ENCODE measurements around the gene KRTAP20-2.

The KRTAP20-2 gene

DNA sequence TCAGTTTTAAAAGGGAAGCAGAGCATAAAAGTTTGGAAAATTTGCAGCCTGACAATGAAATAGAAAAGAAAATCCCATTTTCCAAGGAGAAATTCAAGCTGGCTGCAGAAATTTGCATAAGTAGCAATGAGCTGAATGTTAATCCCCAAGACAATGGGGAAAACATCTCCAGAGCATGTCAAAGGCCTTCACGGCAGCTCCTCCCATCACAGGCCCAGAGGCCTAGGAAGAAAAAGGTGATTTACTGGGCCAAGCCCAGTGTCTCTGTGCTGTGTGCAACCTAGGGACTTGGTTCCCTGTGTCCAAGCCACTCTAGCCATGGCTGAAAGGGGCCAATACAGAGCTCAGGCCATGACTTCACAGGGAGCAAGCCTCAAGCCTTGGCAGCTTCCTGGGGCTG lies 33.8 kb downstream of the KRTAP20-2 start:
- H3K4me1 ChIP-seq (ENCODE audit: low read length): no peaks in the 10 kb centered on the region
- no peaks in the 10 kb centered on the region for H3K9me3 ChIP-seq (ENCODE audit: insufficient read depth, low read length)
- no peak for TF ChIP-seq EZH2phosphoT487 (IDR thresholded peaks at IDR 0.05; ENCODE audit: low read depth)
- TF ChIP-seq, protein P1, sequence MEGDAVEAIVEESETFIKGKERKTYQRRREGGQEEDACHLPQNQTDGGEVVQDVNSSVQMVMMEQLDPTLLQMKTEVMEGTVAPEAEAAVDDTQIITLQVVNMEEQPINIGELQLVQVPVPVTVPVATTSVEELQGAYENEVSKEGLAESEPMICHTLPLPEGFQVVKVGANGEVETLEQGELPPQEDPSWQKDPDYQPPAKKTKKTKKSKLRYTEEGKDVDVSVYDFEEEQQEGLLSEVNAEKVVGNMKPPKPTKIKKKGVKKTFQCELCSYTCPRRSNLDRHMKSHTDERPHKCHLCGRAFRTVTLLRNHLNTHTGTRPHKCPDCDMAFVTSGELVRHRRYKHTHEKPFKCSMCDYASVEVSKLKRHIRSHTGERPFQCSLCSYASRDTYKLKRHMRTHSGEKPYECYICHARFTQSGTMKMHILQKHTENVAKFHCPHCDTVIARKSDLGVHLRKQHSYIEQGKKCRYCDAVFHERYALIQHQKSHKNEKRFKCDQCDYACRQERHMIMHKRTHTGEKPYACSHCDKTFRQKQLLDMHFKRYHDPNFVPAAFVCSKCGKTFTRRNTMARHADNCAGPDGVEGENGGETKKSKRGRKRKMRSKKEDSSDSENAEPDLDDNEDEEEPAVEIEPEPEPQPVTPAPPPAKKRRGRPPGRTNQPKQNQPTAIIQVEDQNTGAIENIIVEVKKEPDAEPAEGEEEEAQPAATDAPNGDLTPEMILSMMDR (IDR thresholded peaks at IDR 0.05; ENCODE audit: low read depth, low read length): no peak
- H3K79me2 ChIP-seq (ENCODE audit: low read length): no peaks in the 10 kb centered on the region
- H3K27ac ChIP-seq (ENCODE audit: low read length): no peak overlapping the region
- H3K4me3 ChIP-seq (ENCODE audit: low read length): no peak overlapping the region
- H4K20me1 ChIP-seq (ENCODE audit: insufficient read depth, low read length): no peaks in the 10 kb centered on the region
- H3K36me3 ChIP-seq (replicated peaks; ENCODE audit: low read depth, low read length): no peaks in the 10 kb centered on the region
- no peak overlapping the region for H3K4me2 ChIP-seq (ENCODE audit: low read length)
- no peak overlapping the region for H3K9ac ChIP-seq (ENCODE audit: low read length)
- no peak overlapping the region for H2AFZ ChIP-seq (ENCODE audit: low read depth, low read length)
- no peaks in the 10 kb centered on the region for H3K27me3 ChIP-seq (ENCODE audit: low read depth, low read length)

DNA sequence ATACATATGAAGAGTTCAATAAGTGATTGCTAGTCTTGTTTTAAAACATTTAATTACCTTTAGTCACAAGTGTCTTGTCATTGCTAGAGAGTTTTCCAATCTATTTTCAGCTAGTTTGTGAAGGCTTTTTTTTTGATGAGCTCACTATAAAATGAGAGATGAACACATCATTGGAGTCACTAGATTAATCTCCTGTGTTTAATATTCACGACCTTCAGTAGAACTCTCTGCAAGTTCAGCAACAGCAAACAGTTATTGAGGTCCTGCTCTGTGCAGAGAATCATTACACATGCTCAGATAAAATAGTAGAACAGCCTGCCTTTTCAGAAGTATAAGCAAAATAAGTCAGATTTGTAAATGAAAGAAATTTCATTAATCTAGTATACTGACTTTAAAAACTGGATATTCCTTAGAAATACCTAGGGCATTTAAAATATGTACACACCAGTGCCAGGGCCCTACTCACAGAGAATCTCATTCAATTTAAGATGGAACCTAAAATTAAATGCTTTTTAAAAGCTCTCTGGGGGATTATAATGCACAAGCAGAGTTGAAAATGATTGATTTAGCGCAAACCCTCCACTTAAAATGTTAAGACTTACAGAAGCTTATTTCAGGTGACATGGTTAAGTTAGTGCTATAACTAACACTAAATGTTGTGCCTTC lies 38.1 kb downstream of the KRTAP20-2 start:
- no peaks in the 10 kb centered on the region for H3K9me3 ChIP-seq (ENCODE audit: insufficient read depth, low read length)
- no peak overlapping the region for H3K4me3 ChIP-seq (ENCODE audit: low read length)
- no peak overlapping the region for H3K27ac ChIP-seq (ENCODE audit: low read length)
- H3K79me2 ChIP-seq (ENCODE audit: low read length): no peaks in the 10 kb centered on the region
- H4K20me1 ChIP-seq (ENCODE audit: insufficient read depth, low read length): no peaks in the 10 kb centered on the region
- H3K4me2 ChIP-seq (ENCODE audit: low read length): no peak overlapping the region
- no peak overlapping the region for H2AFZ ChIP-seq (ENCODE audit: low read depth, low read length)
- H3K4me1 ChIP-seq (ENCODE audit: low read length): no peaks in the 10 kb centered on the region
- H3K36me3 ChIP-seq (replicated peaks; ENCODE audit: low read depth, low read length): no peaks in the 10 kb centered on the region
- TF ChIP-seq EZH2phosphoT487 (IDR thresholded peaks at IDR 0.05; ENCODE audit: low read depth): no peak
- TF ChIP-seq, protein P1 (IDR thresholded peaks at IDR 0.05; ENCODE audit: low read depth, low read length): no peak
- no peaks in the 10 kb centered on the region for H3K27me3 ChIP-seq (ENCODE audit: low read depth, low read length)
- H3K9ac ChIP-seq (ENCODE audit: low read length): no peak overlapping the region

DNA sequence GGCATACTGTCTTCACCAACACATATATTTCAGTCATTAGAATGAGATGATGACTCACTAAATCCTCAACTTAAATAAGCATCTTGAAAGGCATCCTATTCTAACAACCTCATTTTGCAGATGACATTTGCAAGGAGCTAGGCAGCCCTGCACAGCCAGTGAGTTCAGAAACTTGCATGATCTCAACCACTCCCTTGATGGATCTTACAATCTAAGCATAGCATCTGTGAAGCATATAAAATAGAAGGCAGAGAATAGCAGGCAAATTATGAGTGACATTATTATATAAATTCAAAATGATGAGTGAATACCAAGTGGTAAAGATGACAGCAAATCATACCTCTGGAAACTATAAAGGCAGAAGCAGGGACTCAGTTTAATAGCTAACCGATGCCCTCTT lies 39.3 kb downstream of the KRTAP20-2 start:
- no peak overlapping the region for H3K27ac ChIP-seq (ENCODE audit: low read length)
- no peak overlapping the region for H2AFZ ChIP-seq (ENCODE audit: low read depth, low read length)
- H3K4me2 ChIP-seq (ENCODE audit: low read length): no peak overlapping the region
- H3K4me1 ChIP-seq (ENCODE audit: low read length): no peaks in the 10 kb centered on the region
- H3K4me3 ChIP-seq (ENCODE audit: low read length): no peak overlapping the region
- no peaks in the 10 kb centered on the region for H3K79me2 ChIP-seq (ENCODE audit: low read length)
- H3K36me3 ChIP-seq (replicated peaks; ENCODE audit: low read depth, low read length): no peaks in the 10 kb centered on the region
- TF ChIP-seq EZH2phosphoT487 (IDR thresholded peaks at IDR 0.05; ENCODE audit: low read depth): no peak
- TF ChIP-seq, protein P1 (IDR thresholded peaks at IDR 0.05; ENCODE audit: low read depth, low read length): no peak
- H3K9ac ChIP-seq (ENCODE audit: low read length): no peak overlapping the region
- no peaks in the 10 kb centered on the region for H3K27me3 ChIP-seq (ENCODE audit: low read depth, low read length)
- H4K20me1 ChIP-seq (ENCODE audit: insufficient read depth, low read length): no peaks in the 10 kb centered on the region
- no peaks in the 10 kb centered on the region for H3K9me3 ChIP-seq (ENCODE audit: insufficient read depth, low read length)

DNA sequence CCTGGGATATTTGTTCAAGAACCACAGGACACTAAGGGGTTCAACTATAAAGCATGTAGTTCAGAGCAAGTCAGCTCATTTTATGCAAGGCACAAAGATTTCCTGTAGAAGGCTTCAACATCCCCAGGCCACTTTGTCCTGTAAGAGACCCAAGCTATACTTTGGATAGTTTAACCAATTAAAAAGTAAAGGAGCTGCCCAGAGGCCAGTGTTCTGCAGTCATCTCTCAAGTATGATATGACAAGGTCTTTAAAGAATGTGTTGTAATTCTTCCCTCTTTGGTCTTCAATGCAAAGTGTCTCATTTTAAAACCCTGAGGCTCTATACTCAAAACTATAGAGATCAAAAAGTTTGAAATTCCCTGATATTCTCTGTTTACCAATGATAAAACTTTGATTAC lies 41.7 kb downstream of the KRTAP20-2 start:
- Histone ChIP-seq H3K4me2 (ENCODE audit: low read length) (no peak overlapping the region), H3K9me3 (ENCODE audit: insufficient read depth, low read length) (no peaks in the 10 kb centered on the region), H3K36me3 (replicated peaks; ENCODE audit: low read depth, low read length) (no peaks in the 10 kb centered on the region), H3K9ac (ENCODE audit: low read length) (no peak overlapping the region), H4K20me1 (ENCODE audit: insufficient read depth, low read length) (no peaks in the 10 kb centered on the region), H2AFZ (ENCODE audit: low read depth, low read length) (no peak overlapping the region), H3K27ac (ENCODE audit: low read length) (no peak overlapping the region), H3K4me1 (ENCODE audit: low read length) (no peaks in the 10 kb centered on the region), H3K79me2 (ENCODE audit: low read length) (no peaks in the 10 kb centered on the region), H3K27me3 (ENCODE audit: low read depth, low read length) (no peaks in the 10 kb centered on the region), H3K4me3 (ENCODE audit: low read length) (no peak overlapping the region)
- TF ChIP-seq, protein P1 (IDR thresholded peaks at IDR 0.05; ENCODE audit: low read depth, low read length): no peak
- no peak for TF ChIP-seq EZH2phosphoT487 (IDR thresholded peaks at IDR 0.05; ENCODE audit: low read depth)

Data from OCI-LY3 (cell line).